ENCODE measurements around the gene MAN1A1.

MAN1A1 gene

GRCh38 chr6:119234457-119234856 is 115.1 kb downstream of the MAN1A1 start:
- no peak for DNase-seq (ENCODE audit: low read depth, low spot score)

GRCh38 chr6:119233312-119233984 is 116.1 kb downstream of the MAN1A1 start:
- no peak for DNase-seq (ENCODE audit: low read depth, low spot score)

GRCh38 chr6:119231394-119231793 is 118.2 kb downstream of the MAN1A1 start:
- no peak for DNase-seq (ENCODE audit: low read depth, low spot score)

GRCh38 chr6:119230160-119230559 is 119.4 kb downstream of the MAN1A1 start:
- DNase-seq (ENCODE audit: low read depth, low spot score) = no peak

GRCh38 chr6:119227377-119227776 is 122.2 kb downstream of the MAN1A1 start:
- DNase-seq (ENCODE audit: low read depth, low spot score) = no peak

- no peak for DNase-seq (ENCODE audit: low read depth, low spot score)
These were observed 123.5 kb downstream of the MAN1A1 start for GRCh38 chr6:119226089-119226488.

- no peak for DNase-seq (ENCODE audit: low read depth, low spot score)
These were observed 125.4 kb downstream of the MAN1A1 start for GRCh38 chr6:119224095-119224701.

- DNase-seq (ENCODE audit: low read depth, low spot score) = no peak
These were observed 129.1 kb downstream of the MAN1A1 start for GRCh38 chr6:119220452-119220851.

- DNase-seq (ENCODE audit: low read depth, low spot score) = no peak
These were observed 131.0 kb downstream of the MAN1A1 start for GRCh38 chr6:119218548-119218947.

GRCh38 chr6:119215885-119216590 is 133.5 kb downstream of the MAN1A1 start:
- no peak for DNase-seq (ENCODE audit: low read depth, low spot score)

- no peak for DNase-seq (ENCODE audit: low read depth, low spot score)
These were observed 134.3 kb downstream of the MAN1A1 start for GRCh38 chr6:119215309-119215708.

GRCh38 chr6:119210596-119210995 is 139.0 kb downstream of the MAN1A1 start:
- no peak for DNase-seq (ENCODE audit: low read depth, low spot score)

- DNase-seq (ENCODE audit: low read depth, low spot score) = no peak
These were observed 139.9 kb downstream of the MAN1A1 start for GRCh38 chr6:119209452-119210205.

- DNase-seq (ENCODE audit: low read depth, low spot score) = no peak
These were observed 141.4 kb downstream of the MAN1A1 start for GRCh38 chr6:119207971-119208725.

- DNase-seq (ENCODE audit: low read depth, low spot score) = no peak
These were observed 142.2 kb downstream of the MAN1A1 start for GRCh38 chr6:119207327-119207726.

GRCh38 chr6:119205911-119206618 is 143.5 kb downstream of the MAN1A1 start:
- DNase-seq (ENCODE audit: low read depth, low spot score) = no peak

GRCh38 chr6:119204719-119205118 is 144.8 kb downstream of the MAN1A1 start:
- no peak for DNase-seq (ENCODE audit: low read depth, low spot score)

GRCh38 chr6:119201480-119201879 is 148.1 kb downstream of the MAN1A1 start:
- no peak for DNase-seq (ENCODE audit: low read depth, low spot score)

GRCh38 chr6:119200512-119201175 is 148.9 kb downstream of the MAN1A1 start:
- no peak for DNase-seq (ENCODE audit: low read depth, low spot score)

GRCh38 chr6:119197271-119197670 is 152.3 kb downstream of the MAN1A1 start:
- DNase-seq (ENCODE audit: low read depth, low spot score) = no peak
